ENCODE results near the gene MKRN2. TPM values are rescaled to one million over a fixed set of nuclear protein-coding genes. Genes with fewer than 3 reads are reported as not detected.

The MKRN2 gene
- total and polyA plus RNA-seq, 2 of the 4 experiments (the other 2 are of a cell fraction): 44.4 to 65.6 TPM

- H3K4me3 ChIP-seq (ENCODE audit: insufficient read depth, low read depth, low read length): no peak overlapping the region
- POLR2A ChIA-PET (ENCODE audit: unreplicated experiment): no interaction called here
- no peak overlapping the region for H3K27ac ChIP-seq (ENCODE audit: insufficient read depth, low read length)
- no TSS peak for BruUV-seq (replicated peaks)
- peaks cover 29 to 80% of the 10 kb centered on the region in 2 experiments for H3K79me1 ChIP-seq (ENCODE audit: low read depth in 1 of 2, low read length in 2 of 2)
- dilution Hi-C loops (cut with HindIII; ENCODE audit: low sequenced_read_pairs, unreplicated experiment) (no loop called here), in situ Hi-C loops (cut with MboI; ENCODE audit: low sequenced_read_pairs) (no loop called here), intact Hi-C loops (cut with micrococcal nuclease) (loop anchor here (5.0 kb wide), 1 partner anchor 440 kb away; no protein-coding TSS in a partner anchor)
- no peak overlapping the region for H3K9ac ChIP-seq (ENCODE audit: low read depth, low read length)
- no peak overlapping the region for H2AK5ac ChIP-seq (ENCODE audit: low read depth, low read length)
- no peak overlapping the region for H3K18ac ChIP-seq (ENCODE audit: low read depth, low read length)
- no peak overlapping the region for H3K14ac ChIP-seq (replicated peaks; ENCODE audit: low read depth, low read length)
- no peak overlapping the region for H2BK5ac ChIP-seq (ENCODE audit: low read depth, low read length, poor library complexity, severe bottlenecking)
- H2AK9ac ChIP-seq (replicated peaks; ENCODE audit: low read depth, low read length, poor library complexity): no peak overlapping the region
- peaks cover 29% of the 10 kb centered on the region for H3K4me1 ChIP-seq (ENCODE audit: control insufficient read depth, insufficient read depth, low read length)
- no peaks in the 10 kb centered on the region for H3K9me3 ChIP-seq (ENCODE audit: control insufficient read depth, insufficient read depth, low read length)
- no peak overlapping the region for H3K23ac ChIP-seq (ENCODE audit: low read depth, low read length)
- H4K5ac ChIP-seq (ENCODE audit: low read depth, low read length): no peak overlapping the region
- H3K4me2 ChIP-seq (ENCODE audit: low read depth, low read length): no peak overlapping the region
- no peak overlapping the region for H2BK15ac ChIP-seq (ENCODE audit: low read depth, low read length)
- no peak overlapping the region for H4K91ac ChIP-seq (ENCODE audit: insufficient read depth, low read depth, low read length)
- 100% methylated on average over 3 of the region's 5 CpGs; no CpG with 5 or more reads in 1 of the 2 experiments for whole genome bisulfite sequencing, 2 experiments (ENCODE audit: extremely low coverage in 2 of 2, insufficient read length in 1 of 2)
- no peak overlapping the region for H3K56ac ChIP-seq (ENCODE audit: extremely low read depth, insufficient read depth, low read length)
- H3K27me3 ChIP-seq (ENCODE audit: control insufficient read depth, insufficient read depth, low read length): no peaks in the 10 kb centered on the region
- no peak overlapping the region for H3K4ac ChIP-seq (ENCODE audit: low read depth, low read length)
- no peak overlapping the region for H4K8ac ChIP-seq (ENCODE audit: low read depth in 2 of 2, low read length in 2 of 2)
- DNase-seq (no peak), ATAC-seq (ENCODE audit: low read depth) (no peak)
- H3K36me3 ChIP-seq (ENCODE audit: control insufficient read depth, insufficient read depth, low read length): peaks cover 59% of the 10 kb centered on the region
- H3K9me1 ChIP-seq (ENCODE audit: insufficient read depth, low read length): peaks cover 22% of the 10 kb centered on the region
- TF ChIP-seq CEBPB (IDR thresholded peaks at IDR 0.05; ENCODE audit: low read depth, low read length): no peak
- no peak for TF ChIP-seq RCOR1 (IDR thresholded peaks at IDR 0.05; ENCODE audit: insufficient replicate concordance, low read length)
- no peak for TF ChIP-seq POLR2A (IDR thresholded peaks at IDR 0.05; ENCODE audit: low read depth, low read length)
- no peak for TF ChIP-seq RAD21 (IDR thresholded peaks at IDR 0.05; ENCODE audit: low read length)
- no peak for TF ChIP-seq ELK1 (IDR thresholded peaks at IDR 0.05; ENCODE audit: borderline replicate concordance, low read depth, low read length)
- no peak overlapping the region for H2AFZ ChIP-seq (replicated peaks; ENCODE audit: low read length, poor library complexity)
- no peak overlapping the region for H2BK120ac ChIP-seq (ENCODE audit: low read depth, low read length)
- no peak overlapping the region for H2BK20ac ChIP-seq (ENCODE audit: low read depth, low read length)
- peaks cover 52% of the 10 kb centered on the region for H4K20me1 ChIP-seq (ENCODE audit: insufficient read depth, low read length)
- CTCF ChIA-PET: interaction anchor here (0.6 to 0.7 kb wide), 2 partner anchors 11 to 177 kb away, joined by 3 read pairs; no protein-coding TSS in a partner anchor
These were observed 20.5 kb downstream of the MKRN2 start for GRCh38 chr3:12577379-12577778.

Data from IMR-90 (cell line).